Upper lobe of right lung (tissue), 1 donor: Measurements from ENCODE around the gene LYZL4. TPM values are rescaled to one million over a fixed set of nuclear protein-coding genes. Genes with fewer than 3 reads are reported as not detected.
A peak's percentile ranks its signal among the peaks of the same experiment; 100 is the strongest.

ENCODE experiments used
- ATAC-seq: fragments of 200-7000 bp; cut with Tn5 transposase; one replicate; pipeline ENCODE4 v1.9.1; 2020; ENCODE audit warnings: mild to moderate bottlenecking, moderate library complexity
- DNase-seq: peaks from one replicate; pipeline ENCODE4 v3.0.0-alpha.2; 2020
- H3K27ac ChIP-seq: fragments of 200-600 bp; one replicate; pipeline ENCODE4 v1.8.0; 2022
- H3K27me3 ChIP-seq: fragments of 200-600 bp; one replicate; pipeline ENCODE4 v1.8.0; 2022; ENCODE audit warnings: mild to moderate bottlenecking
- H3K36me3 ChIP-seq: fragments of 200-600 bp; one replicate; pipeline ENCODE4 v1.8.0; 2022
- H3K4me1 ChIP-seq: fragments of 200-600 bp; one replicate; pipeline ENCODE4 v1.8.0; 2022
- H3K4me3 ChIP-seq: fragments of 200-600 bp; one replicate; pipeline ENCODE4 v1.8.0; 2022; ENCODE audit warnings: mild to moderate bottlenecking
- H3K9me3 ChIP-seq: fragments of 200-600 bp; one replicate; pipeline ENCODE4 v1.8.0; 2022
- intact Hi-C: fragments of 100-400 bp; cut with DNase I; formaldehyde crosslinking; loops from one replicate; pipeline ENCODE4 v1.11.0; 2022
- total RNA-seq: library from RNA; stranded (reverse); fragmentation: NEBNext Ultra II Directional; extraction: Animal tissue kit (Norgen Biotek cat#: 25700); gene quantifications from one replicate; pipeline ENCODE4 v1.2.1, GENCODE V29; 2021
- TF ChIP-seq, protein P1 (sequence below): fragments of 200-600 bp; IDR thresholded peaks from one replicate; pipeline ENCODE4 v1.8.0; 2022; ENCODE audit warnings: antibody characterized with exemption
- donor health status: DM: no; HTN: yes; CAD: no; lungs with severe emphysema.

Gene LYZL4
- total RNA-seq, 1 donor from 2014 or later = not detected

DNA sequence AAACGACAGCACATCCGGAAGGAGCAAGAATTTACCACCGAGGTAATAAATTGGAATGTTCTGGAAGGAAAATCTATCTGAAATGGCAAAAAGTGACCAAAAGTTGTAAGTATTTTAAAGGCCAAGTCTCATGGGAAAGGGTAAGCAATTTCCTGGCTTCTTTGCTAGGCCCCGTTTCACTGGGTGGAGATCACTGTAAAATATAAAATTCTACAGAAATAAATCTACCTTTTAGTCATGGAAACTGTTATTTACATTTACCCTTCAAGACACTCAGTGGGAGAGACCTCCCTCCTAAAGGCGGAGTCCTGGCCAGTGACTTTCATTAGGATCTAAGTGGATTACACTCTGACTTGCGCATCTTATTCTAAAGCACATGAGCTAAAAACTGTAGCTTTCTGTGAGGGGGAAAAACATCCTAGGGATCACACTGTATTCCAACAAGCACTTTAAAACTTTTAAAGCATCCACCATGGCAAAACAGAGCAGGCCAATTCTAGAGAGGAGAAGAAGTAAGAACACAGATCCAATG lies 28.8 kb downstream of the LYZL4 start:
- Histone ChIP-seq H3K36me3 (no peaks in the 10 kb centered on the region), H3K4me3 (no peak overlapping the region), H3K4me1 (no peaks in the 10 kb centered on the region), H3K27me3 (no peaks in the 10 kb centered on the region), H3K27ac (no peak overlapping the region), H3K9me3 (no peaks in the 10 kb centered on the region)
- ATAC-seq = no peak
- DNase-seq = no peak
- intact Hi-C loops = no loop called here
- TF ChIP-seq, protein P1, sequence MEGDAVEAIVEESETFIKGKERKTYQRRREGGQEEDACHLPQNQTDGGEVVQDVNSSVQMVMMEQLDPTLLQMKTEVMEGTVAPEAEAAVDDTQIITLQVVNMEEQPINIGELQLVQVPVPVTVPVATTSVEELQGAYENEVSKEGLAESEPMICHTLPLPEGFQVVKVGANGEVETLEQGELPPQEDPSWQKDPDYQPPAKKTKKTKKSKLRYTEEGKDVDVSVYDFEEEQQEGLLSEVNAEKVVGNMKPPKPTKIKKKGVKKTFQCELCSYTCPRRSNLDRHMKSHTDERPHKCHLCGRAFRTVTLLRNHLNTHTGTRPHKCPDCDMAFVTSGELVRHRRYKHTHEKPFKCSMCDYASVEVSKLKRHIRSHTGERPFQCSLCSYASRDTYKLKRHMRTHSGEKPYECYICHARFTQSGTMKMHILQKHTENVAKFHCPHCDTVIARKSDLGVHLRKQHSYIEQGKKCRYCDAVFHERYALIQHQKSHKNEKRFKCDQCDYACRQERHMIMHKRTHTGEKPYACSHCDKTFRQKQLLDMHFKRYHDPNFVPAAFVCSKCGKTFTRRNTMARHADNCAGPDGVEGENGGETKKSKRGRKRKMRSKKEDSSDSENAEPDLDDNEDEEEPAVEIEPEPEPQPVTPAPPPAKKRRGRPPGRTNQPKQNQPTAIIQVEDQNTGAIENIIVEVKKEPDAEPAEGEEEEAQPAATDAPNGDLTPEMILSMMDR = no peak

DNA sequence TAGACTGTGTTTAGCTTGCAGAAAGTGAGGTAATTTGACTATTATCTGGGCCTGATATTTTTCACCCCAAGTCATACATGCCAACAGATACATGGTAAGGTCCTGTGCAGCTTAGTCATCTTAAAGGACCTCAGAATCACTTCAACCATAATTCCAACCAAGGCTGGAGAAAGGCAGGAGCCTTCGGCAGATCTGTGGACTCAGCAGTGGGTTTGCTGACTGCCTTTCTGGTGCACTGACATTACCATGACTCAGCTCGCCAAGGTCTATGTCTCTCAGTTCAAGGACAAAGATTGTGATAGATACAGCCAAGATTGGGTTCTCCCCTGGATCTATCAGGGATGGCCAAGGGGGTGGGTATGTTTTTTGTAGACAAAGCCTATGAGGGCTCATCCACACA lies 32.7 kb downstream of the LYZL4 start:
- no peak for DNase-seq
- Histone ChIP-seq H3K27me3 (no peaks in the 10 kb centered on the region), H3K4me3 (no peak overlapping the region), H3K4me1 (no peaks in the 10 kb centered on the region), H3K36me3 (no peaks in the 10 kb centered on the region), H3K9me3 (no peaks in the 10 kb centered on the region), H3K27ac (no peak overlapping the region)
- no peak for ATAC-seq
- intact Hi-C loops = no loop called here
- TF ChIP-seq, protein P1 = no peak

DNA sequence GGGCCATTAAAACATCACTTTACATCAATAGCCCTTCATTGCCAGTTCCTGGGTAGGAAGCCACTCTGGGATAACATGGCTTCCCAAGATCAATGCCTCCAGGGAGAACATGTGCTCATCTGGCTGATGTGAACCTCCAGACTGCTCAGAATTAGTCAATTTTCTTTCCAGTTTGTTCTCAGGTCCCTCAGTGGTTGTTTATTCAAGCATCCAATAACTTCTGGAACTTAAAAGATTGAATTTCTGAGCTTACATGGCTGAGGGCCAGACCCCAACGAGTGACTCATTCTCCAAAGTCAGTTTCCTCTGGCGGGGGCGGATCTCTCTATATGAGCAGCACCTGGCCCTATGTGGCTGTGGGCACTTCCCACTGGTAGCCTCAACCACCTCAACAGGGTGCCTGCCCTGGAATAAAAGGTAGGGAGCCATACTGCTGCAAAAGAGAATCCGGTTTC lies 34.0 kb downstream of the LYZL4 start:
- no peak for DNase-seq
- no peak for ATAC-seq
- Histone ChIP-seq H3K36me3 (no peaks in the 10 kb centered on the region), H3K27ac (no peak overlapping the region), H3K9me3 (no peaks in the 10 kb centered on the region), H3K27me3 (no peaks in the 10 kb centered on the region), H3K4me1 (no peaks in the 10 kb centered on the region), H3K4me3 (no peak overlapping the region)
- TF ChIP-seq, protein P1 = no peak
- intact Hi-C loops = no loop called here

DNA sequence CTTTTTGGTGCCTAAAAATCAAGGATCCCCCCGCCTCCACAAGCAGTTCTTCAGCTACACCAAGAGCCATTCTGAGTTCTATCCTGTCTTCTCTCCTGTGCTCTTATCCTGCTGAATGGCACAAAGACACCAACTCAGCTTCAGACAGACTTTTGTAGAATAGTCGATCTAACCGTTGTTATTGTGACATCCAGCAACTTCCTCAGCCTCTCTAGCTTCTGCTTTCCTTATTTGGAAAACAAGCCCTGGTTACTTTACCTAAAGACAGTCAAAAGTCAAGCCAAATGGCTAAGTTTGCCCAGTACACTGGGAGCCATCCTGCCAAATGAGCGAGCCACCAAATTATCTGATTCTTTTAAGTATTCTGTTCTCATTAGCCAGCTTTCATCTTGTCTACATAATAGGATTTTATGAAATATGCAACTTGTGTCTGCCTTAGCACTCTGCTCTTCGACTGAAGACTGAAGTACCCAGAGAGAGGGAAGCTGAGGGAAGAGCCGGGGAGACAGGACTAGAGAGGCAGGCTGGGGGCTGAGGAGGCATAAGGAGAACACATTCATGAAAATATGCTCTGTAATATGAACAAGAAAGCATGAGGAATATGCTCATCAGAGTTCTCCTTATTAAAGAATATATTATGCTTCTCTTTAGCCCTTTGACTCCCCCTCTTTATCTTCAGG lies 35.1 kb downstream of the LYZL4 start:
- intact Hi-C loops = no loop called here
- ATAC-seq (peak; percentile 35), DNase-seq (no peak)
- no peaks in the 10 kb centered on the region for H3K4me1 ChIP-seq
- TF ChIP-seq, protein P1 = no peak
- H3K36me3 ChIP-seq = no peaks in the 10 kb centered on the region
- no peaks in the 10 kb centered on the region for H3K27me3 ChIP-seq
- H3K27ac ChIP-seq = no peak overlapping the region
- no peaks in the 10 kb centered on the region for H3K9me3 ChIP-seq
- no peak overlapping the region for H3K4me3 ChIP-seq

DNA sequence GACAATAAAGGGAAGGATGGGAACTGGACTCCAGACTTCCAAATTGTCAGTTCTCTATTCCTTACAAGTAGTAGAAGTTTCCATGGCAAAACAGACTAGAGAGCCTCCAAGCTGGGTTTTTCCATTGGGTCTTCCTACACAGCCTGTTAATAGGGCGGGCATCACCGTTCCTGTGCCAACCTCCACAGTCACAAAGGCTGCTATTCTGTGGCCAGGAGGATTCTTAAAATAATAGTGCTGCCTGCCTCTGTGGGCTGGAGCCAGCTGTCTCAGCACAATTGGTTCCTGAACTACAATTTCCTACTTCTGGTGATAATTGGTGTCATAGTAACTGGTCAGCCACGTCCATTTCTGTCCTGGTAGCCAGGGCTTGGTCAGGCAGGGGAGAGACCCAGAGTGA lies 38.6 kb downstream of the LYZL4 start:
- no peaks in the 10 kb centered on the region for H3K9me3 ChIP-seq
- no peaks in the 10 kb centered on the region for H3K4me1 ChIP-seq
- intact Hi-C loops = no loop called here
- TF ChIP-seq, protein P1 = no peak
- no peaks in the 10 kb centered on the region for H3K27me3 ChIP-seq
- H3K36me3 ChIP-seq = no peaks in the 10 kb centered on the region
- no peak for DNase-seq
- no peak for ATAC-seq
- H3K4me3 ChIP-seq = no peak overlapping the region
- no peak overlapping the region for H3K27ac ChIP-seq
